Hematopoietic multipotent progenitor cell treated with erythropoietin and hydrocortisone succinate and interleukin-3 and kit ligand, for 8 days (in vitro differentiated cells): ENCODE data around the gene GPR148.

Experiments used
- DNase-seq: peaks from one replicate; pipeline ENCODE4 v3.0.0-alpha.2; 2015

GPR148 gene

DNA sequence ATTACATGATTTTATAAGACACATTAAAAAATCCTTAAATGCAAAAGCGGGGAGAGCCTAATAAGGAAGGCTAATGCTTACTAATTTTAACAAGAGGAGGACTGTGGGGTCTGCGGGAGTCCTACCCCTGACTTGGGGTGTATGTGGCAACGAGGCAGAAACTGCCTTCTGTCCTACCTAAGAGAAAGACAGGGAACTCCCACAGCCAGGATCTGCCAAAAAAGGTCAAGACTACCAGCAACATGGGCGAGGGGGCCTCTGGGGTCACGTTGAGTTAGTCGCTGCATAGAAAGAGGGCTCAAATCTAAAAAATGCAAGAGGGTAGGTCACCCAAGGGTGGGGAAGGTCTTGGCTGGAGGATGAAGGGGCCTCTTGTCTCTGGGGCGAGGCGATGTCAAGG lies 25.9 kb downstream of the GPR148 start:
- no peak for DNase-seq

DNA sequence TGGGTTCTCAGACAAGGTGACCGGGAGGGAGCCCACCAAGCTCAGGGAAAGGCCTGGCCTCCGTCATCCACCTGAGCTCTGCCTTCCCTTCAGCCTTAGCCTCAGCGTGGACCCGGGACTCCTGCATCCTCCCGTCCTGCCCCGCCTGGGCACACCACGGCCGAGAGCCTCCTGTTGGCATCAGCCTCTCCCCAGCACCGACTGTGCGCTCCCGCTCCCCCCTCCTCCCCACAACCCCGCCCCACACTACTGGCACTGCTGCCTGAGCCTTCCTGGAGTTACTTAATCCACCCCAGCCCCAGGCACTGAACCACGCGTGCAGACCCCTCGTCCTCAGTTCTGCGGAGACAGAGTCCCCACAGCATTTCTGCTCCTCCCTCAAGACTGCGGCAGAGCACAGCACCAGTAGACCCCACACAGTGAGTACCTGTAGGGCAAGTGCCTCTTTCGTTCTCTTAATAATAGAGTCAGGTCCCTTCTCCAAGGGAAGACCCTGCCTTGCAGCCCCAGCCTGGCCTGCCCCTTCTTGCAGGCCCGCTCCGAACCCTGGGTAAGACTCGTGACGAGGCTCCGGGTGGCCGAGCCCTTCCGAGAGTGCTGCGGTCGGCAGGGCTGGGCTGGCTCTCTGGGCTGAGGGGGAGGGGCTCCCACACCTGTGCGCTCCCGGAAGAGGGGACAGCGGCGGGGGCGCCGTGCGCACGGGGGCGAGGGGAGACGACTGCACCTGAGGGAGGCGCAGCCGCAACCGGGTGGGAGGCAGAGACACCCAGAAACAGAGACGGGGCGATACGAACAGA lies 26.6 kb downstream of the GPR148 start, which contains the start of gene AMER3:
Gene AMER3 (plus strand): TSS at position 285 of the 797 bp plus-strand sequence. CDS start 6,533 bp downstream, outside the sequence.
- no peak for DNase-seq

- DNase-seq, result peak; percentile 4
Measured at GRCh38 chr2:130756053-130756873, 27.4 kb downstream of the GPR148 start.

GRCh38 chr2:130756874-130757668 lies 28.2 kb downstream of the GPR148 start:
- DNase-seq, result no peak

- peak; percentile 4 for DNase-seq
Measured at GRCh38 chr2:130759906-130760753, 31.3 kb downstream of the GPR148 start.

- DNase-seq, result no peak
Measured at GRCh38 chr2:130760754-130761751, 32.2 kb downstream of the GPR148 start.

- DNase-seq, result no peak
Measured at GRCh38 chr2:130762031-130762909, 33.4 kb downstream of the GPR148 start.

DNA sequence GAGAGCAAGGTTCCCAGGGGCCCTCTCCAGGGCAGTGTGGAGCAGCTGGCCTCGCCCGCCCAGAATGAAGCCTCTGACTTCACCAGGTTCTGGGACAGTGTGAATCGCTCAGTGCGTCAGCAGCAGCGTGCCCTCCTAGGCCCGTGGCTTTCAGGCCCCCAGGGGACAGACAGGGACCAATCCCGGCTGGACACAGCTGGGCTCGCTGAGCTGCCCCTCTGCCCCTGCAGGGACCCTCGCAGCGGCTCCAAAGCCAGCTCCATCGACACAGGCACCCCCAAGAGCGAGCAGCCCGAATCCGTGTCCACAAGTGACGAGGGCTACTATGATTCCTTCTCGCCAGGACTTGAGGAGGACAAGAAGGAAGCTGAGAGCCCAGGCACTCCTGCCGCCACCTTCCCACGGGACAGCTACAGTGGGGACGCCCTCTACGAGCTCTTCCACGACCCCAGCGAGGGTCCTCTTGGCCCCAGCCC lies 34.1 kb downstream of the GPR148 start:
- DNase-seq, result no peak

DNA sequence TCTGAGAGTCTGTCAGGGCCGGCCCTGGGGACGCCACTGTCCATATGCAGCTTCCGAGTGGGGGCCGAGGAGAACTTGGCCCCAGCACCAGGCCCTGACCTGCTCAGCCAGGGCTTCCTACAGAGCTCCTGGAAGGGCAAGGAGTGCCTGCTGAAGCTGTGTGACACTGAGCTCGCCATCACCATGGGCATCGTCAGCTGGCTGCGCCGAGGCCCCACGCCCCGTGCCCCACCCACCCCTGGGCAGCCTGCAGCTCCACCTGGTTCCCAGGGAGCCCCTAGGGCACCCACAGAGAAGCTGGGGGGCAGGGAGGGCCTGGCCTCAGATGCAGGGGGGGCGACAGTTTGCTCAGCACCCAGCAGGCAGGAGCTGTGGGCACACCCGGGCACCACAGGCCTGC lies 34.5 kb downstream of the GPR148 start:
- no peak for DNase-seq

DNA sequence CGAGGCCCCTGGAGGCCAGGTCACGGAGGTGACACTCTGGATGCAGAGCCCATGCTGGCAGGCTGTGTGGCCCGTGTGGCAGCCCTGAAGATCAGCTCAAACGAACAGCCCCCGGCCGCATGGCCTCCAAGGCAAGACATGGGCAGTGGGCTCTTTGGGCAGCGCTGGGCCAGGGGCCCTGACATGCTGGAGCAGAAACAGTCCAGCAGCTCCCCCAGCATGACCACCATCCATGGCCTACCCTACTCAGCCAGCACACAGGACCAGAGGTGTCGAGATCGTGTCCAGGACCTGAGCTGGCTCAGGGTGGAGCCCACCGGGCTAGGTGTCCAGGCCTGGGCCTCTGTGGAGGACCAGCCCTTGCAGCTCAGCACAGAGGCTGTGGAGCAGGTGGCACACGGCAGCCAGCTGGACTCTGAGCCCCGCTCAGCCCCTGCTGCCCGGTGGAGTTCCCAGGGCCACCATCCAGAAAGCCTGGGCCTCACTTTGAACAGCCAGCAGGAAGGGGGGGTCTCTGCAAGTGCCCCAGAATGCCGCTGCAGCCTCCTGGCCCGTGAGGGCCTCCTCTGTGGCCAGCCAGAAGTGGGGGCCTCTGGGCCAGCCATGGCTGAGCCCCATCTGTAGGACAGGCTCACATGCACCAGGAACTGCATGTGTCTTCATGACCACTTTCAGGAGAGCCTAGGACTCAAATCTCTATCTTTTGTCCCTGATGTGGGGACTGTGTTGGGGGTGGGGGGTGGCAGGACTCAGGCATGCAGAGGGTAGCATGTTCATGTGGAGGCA lies 35.4 kb downstream of the GPR148 start:
- no peak for DNase-seq

DNA sequence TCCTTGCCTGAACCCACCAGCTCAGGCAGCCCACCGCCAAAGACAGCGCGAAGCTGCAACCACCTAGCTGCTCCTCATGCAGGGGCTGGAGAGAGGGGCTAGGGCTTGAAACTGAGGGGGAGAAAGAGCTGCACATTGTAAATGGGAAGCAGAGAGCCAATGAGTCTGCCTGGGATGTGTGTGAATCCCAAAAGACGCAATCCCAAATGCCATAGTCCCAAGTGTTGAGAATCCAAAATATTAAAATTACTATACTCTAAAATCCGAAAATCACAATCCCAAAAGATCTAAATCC lies 35.9 kb downstream of the GPR148 start:
- DNase-seq, result no peak

- no peak for DNase-seq
Measured at GRCh38 chr2:130765464-130765863, 36.6 kb downstream of the GPR148 start.

- no peak for DNase-seq
Measured at GRCh38 chr2:130766037-130766436, 37.2 kb downstream of the GPR148 start.

- no peak for DNase-seq
Measured at GRCh38 chr2:130766711-130767407, 38.0 kb downstream of the GPR148 start.

DNA sequence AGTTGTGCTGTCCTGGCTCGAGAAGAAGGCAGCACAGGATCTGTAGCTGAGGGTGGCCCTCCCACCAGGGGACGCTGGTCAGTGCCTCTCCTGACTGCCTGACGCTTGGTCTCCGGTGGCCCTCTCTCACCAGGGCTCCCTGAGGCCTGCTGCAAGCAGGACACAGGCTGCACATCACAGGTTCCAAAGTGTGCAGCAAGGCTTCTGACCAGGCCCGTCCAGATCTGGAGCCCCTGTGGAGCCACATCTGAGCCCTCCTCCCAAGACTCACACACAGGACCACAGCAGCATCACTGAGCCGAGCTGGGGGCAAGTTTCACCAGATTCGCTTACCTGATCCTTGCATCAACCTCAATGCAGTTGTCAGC lies 38.5 kb downstream of the GPR148 start:
- no peak for DNase-seq

- DNase-seq, result no peak
Measured at GRCh38 chr2:130768191-130768855, 39.5 kb downstream of the GPR148 start.

DNA sequence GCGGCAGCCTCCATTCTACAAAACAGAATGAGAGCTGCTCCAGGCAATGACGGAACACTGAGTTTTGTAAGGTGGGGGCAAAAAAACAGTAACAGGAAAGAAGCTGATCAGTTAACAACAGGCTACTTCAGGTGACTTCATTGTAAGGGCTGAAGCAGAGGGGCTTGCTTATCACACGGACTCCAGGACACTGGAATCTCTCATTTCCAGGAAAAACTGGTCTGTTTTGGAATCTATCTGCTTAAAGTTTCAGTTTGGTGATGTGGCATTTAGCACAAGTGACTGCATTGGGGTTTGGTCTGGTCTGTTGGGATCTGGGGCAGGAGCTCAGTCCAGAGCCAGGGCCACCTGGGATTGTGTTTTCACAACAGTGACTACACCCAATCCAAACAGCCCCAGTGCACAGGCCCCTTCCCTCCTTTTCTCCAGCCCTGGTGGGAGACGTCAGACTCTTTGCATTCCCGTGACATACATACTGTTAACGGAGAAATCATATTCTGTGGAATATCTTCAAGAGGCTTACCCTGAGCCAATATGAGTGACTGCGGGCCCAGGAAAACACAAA lies 40.6 kb downstream of the GPR148 start:
- no peak for DNase-seq

GRCh38 chr2:130776550-130776949 lies 47.7 kb downstream of the GPR148 start:
- no peak for DNase-seq
